HG03066 (cell line): ENCODE results near the gene GTSE1.

Experiments used
- ATAC-seq: cut with Tn5 transposase; IDR thresholded peaks from one replicate; pipeline ENCODE4 v1.9.1; 2021; ENCODE audit warnings: low read depth; ENCODE audit not compliant: unreplicated experiment

Gene GTSE1

GRCh38 chr22:46362934-46363515 is 66.4 kb downstream of the GTSE1 start:
- no peak for ATAC-seq

- no peak for ATAC-seq
Measured at GRCh38 chr22:46363611-46364321, 67.1 kb downstream of the GTSE1 start.

- no peak for ATAC-seq
Measured at GRCh38 chr22:46364341-46365165, 67.9 kb downstream of the GTSE1 start.

GRCh38 chr22:46365166-46365624 is 68.5 kb downstream of the GTSE1 start:
- no peak for ATAC-seq

GRCh38 chr22:46366327-46366731 is 69.7 kb downstream of the GTSE1 start:
- ATAC-seq: no peak

- no peak for ATAC-seq
Measured at GRCh38 chr22:46366801-46367706, 70.4 kb downstream of the GTSE1 start.

- ATAC-seq: no peak
Measured at GRCh38 chr22:46367707-46368191, 71.1 kb downstream of the GTSE1 start.

GRCh38 chr22:46368422-46368821 is 71.8 kb downstream of the GTSE1 start:
- ATAC-seq: no peak

GRCh38 chr22:46368871-46369715 is 72.4 kb downstream of the GTSE1 start:
- ATAC-seq: no peak

GRCh38 chr22:46369716-46370583 is 73.3 kb downstream of the GTSE1 start:
- no peak for ATAC-seq

- ATAC-seq: no peak
Measured at GRCh38 chr22:46370584-46371291, 74.1 kb downstream of the GTSE1 start.

- ATAC-seq: no peak
Measured at GRCh38 chr22:46371623-46372226, 75.1 kb downstream of the GTSE1 start.

GRCh38 chr22:46372686-46373085 is 76.0 kb downstream of the GTSE1 start:
- ATAC-seq: no peak

GRCh38 chr22:46373159-46373558 is 76.5 kb downstream of the GTSE1 start:
- ATAC-seq: no peak

GRCh38 chr22:46373921-46374662 is 77.4 kb downstream of the GTSE1 start:
- no peak for ATAC-seq

- ATAC-seq: no peak
Measured at GRCh38 chr22:46374663-46375474, 78.2 kb downstream of the GTSE1 start.
